HEK293 (cell line): ENCODE data around the gene LHX4.

Source experiments
- CTCF ChIA-PET: fragments of 350-600 bp; formaldehyde crosslinking; extraction: SDS; loops from one replicate; lab custom pipeline; 2021; ENCODE audit warnings: antibody characterized with exemption; lab: Yijun Ruan, JAX
- POLR2A ChIA-PET: fragments of 300-600 bp; formaldehyde crosslinking; extraction: SDS; loops from one replicate; lab custom pipeline; 2020; ENCODE audit warnings: antibody characterized with exemption, inconsistent platforms; lab: Yijun Ruan, JAX
- H3K27ac ChIP-seq: fragments of 200-500 bp; sonication (Bioruptor generic); 2 replicates; pipeline ENCODE4 v1.5.1; 2014; ENCODE audit warnings: low read depth, low read length, control low read depth, inconsistent platforms; ENCODE audit errors: extremely low read depth
- H3K36me3 ChIP-seq, 2 experiments: fragments of 200-500 bp in 1 of 2; sonication (Bioruptor generic) in 1 of 2; 1 replicate in 1 of 2; 2 replicates in 1 of 2; pipeline ENCODE4 v1.5.1; 2014 to 2017; ENCODE audit warnings: inconsistent platforms in 2 of 2, low read length in 2 of 2; ENCODE audit not compliant: control insufficient read depth in 2 of 2, insufficient read depth in 1 of 2
- H3K4me1 ChIP-seq: fragments of 200-500 bp; sonication (Bioruptor generic); 2 replicates; pipeline ENCODE4 v1.5.1; 2014; ENCODE audit warnings: mild to moderate bottlenecking, low read length, inconsistent platforms; ENCODE audit not compliant: control insufficient read depth, insufficient read depth
- H3K4me3 ChIP-seq: 2 replicates; pipeline ENCODE4 v1.5.1; 2011; ENCODE audit warnings: low read depth, mild to moderate bottlenecking, control low read depth, low read length, moderate library complexity
- H3K9me3 ChIP-seq: fragments of 200-500 bp; sonication (Bioruptor generic); 2 replicates; pipeline ENCODE4 v1.5.1; 2014; ENCODE audit warnings: low read depth, low read length, inconsistent platforms; ENCODE audit not compliant: control insufficient read depth, insufficient read depth
- GLI4 ChIP-seq: fragments of 450-650 bp; formaldehyde crosslinking; IDR thresholded peaks from 2 replicates; pipeline ENCODE4 v1.5.1; 2016; ENCODE audit warnings: missing biosample characterization, missing genetic modification characterization
- MYNN ChIP-seq: fragments of 450-650 bp; formaldehyde crosslinking; IDR thresholded peaks from 2 replicates; pipeline ENCODE4 v1.5.1; 2016; ENCODE audit warnings: missing biosample characterization, missing genetic modification characterization, borderline replicate concordance
- ZNF169 ChIP-seq: fragments of 450-650 bp; formaldehyde crosslinking; IDR thresholded peaks from 2 replicates; pipeline ENCODE4 v1.5.1; 2016; ENCODE audit warnings: missing biosample characterization, missing genetic modification characterization
- ZNF280C ChIP-seq: fragments of 450-650 bp; formaldehyde crosslinking; IDR thresholded peaks from 2 replicates; pipeline ENCODE4 v1.5.1; 2016; ENCODE audit warnings: missing biosample characterization, missing genetic modification characterization
- ZNF416 ChIP-seq: fragments of 450-650 bp; formaldehyde crosslinking; IDR thresholded peaks from 2 replicates; pipeline ENCODE4 v1.5.1; 2016; ENCODE audit warnings: missing biosample characterization, missing genetic modification characterization
- ZNF707 ChIP-seq: fragments of 450-650 bp; formaldehyde crosslinking; IDR thresholded peaks from 2 replicates; pipeline ENCODE4 v1.5.1; 2016; ENCODE audit warnings: missing biosample characterization, missing genetic modification characterization
- ZSCAN4 ChIP-seq: fragments of 450-650 bp; formaldehyde crosslinking; IDR thresholded peaks from 2 replicates; pipeline ENCODE4 v1.5.1; 2017; ENCODE audit warnings: missing biosample characterization, missing genetic modification characterization
- TF ChIP-seq, protein P1 (sequence below): fragments of 450-650 bp; formaldehyde crosslinking; IDR thresholded peaks from 2 replicates; pipeline ENCODE4 v1.5.1; 2016; ENCODE audit warnings: missing biosample characterization, missing genetic modification characterization, borderline replicate concordance
- TF ChIP-seq, protein P2 (sequence below): fragments of 450-650 bp; formaldehyde crosslinking; IDR thresholded peaks from 2 replicates; pipeline ENCODE4 v1.5.1; 2016; ENCODE audit warnings: missing biosample characterization, missing genetic modification characterization, low read depth

LHX4 gene

GRCh38 chr1:180229483-180230415, at the start of gene LHX4 (continued):
- TF ChIP-seq, protein P1, sequence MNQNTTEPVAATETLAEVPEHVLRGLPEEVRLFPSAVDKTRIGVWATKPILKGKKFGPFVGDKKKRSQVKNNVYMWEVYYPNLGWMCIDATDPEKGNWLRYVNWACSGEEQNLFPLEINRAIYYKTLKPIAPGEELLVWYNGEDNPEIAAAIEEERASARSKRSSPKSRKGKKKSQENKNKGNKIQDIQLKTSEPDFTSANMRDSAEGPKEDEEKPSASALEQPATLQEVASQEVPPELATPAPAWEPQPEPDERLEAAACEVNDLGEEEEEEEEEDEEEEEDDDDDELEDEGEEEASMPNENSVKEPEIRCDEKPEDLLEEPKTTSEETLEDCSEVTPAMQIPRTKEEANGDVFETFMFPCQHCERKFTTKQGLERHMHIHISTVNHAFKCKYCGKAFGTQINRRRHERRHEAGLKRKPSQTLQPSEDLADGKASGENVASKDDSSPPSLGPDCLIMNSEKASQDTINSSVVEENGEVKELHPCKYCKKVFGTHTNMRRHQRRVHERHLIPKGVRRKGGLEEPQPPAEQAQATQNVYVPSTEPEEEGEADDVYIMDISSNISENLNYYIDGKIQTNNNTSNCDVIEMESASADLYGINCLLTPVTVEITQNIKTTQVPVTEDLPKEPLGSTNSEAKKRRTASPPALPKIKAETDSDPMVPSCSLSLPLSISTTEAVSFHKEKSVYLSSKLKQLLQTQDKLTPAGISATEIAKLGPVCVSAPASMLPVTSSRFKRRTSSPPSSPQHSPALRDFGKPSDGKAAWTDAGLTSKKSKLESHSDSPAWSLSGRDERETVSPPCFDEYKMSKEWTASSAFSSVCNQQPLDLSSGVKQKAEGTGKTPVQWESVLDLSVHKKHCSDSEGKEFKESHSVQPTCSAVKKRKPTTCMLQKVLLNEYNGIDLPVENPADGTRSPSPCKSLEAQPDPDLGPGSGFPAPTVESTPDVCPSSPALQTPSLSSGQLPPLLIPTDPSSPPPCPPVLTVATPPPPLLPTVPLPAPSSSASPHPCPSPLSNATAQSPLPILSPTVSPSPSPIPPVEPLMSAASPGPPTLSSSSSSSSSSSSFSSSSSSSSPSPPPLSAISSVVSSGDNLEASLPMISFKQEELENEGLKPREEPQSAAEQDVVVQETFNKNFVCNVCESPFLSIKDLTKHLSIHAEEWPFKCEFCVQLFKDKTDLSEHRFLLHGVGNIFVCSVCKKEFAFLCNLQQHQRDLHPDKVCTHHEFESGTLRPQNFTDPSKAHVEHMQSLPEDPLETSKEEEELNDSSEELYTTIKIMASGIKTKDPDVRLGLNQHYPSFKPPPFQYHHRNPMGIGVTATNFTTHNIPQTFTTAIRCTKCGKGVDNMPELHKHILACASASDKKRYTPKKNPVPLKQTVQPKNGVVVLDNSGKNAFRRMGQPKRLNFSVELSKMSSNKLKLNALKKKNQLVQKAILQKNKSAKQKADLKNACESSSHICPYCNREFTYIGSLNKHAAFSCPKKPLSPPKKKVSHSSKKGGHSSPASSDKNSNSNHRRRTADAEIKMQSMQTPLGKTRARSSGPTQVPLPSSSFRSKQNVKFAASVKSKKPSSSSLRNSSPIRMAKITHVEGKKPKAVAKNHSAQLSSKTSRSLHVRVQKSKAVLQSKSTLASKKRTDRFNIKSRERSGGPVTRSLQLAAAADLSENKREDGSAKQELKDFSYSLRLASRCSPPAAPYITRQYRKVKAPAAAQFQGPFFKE (tag by site-specific recombination) = no peak
- TF ChIP-seq, all 188 proteins: peak for 49

DNA sequence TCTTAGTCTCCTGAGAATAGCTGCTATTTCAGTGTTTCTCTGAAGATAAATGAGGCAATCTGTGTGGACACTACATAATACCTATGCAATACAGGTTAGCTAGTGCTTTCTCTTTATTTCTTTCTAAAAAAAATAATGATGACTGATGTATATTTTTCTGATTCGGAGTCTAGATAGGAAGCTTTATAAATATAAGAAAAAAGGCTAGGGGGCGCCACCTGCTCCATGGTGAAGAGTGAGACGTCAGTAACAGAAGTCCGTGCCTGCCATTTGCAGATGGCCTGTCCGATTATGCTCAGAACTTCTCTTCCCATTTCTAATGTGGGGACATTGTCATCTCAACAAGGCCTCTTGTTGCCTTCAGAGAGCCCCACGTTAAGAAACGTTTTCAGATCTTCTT, 49.0 kb upstream of the LHX4 start:
- H3K9me3 ChIP-seq = no peaks in the 10 kb centered on the region
- peaks cover 0 to 29% of the 10 kb centered on the region in 2 experiments; a peak in 1 of 3 replicates for H3K36me3 ChIP-seq
- H3K4me3 ChIP-seq = no peak overlapping the region
- no peaks in the 10 kb centered on the region for H3K4me1 ChIP-seq
- POLR2A ChIA-PET = no interaction called here
- H3K27ac ChIP-seq = no peak overlapping the region
- CTCF ChIA-PET = interaction anchor here (0.5 to 8.5 kb wide), 41 partner anchors 9 to 477 kb away, joined by 3 to 93 read pairs (median 4); no protein-coding TSS in a partner anchor
- no peak for TF ChIP-seq ZNF416 (tag by site-specific recombination)

- ChIA-PET CTCF (interaction anchor here (1.1 to 8.5 kb wide), 9 partner anchors 8 to 478 kb away, joined by 3 to 93 read pairs (median 7); no protein-coding TSS in a partner anchor), POLR2A (no interaction called here)
- H3K4me3 ChIP-seq = no peak overlapping the region
- H3K36me3 ChIP-seq = peaks cover 0 to 32% of the 10 kb centered on the region in 2 experiments; a peak in 1 of 3 replicates
- no peaks in the 10 kb centered on the region for H3K9me3 ChIP-seq
- no peaks in the 10 kb centered on the region for H3K4me1 ChIP-seq
- no peak overlapping the region for H3K27ac ChIP-seq
- TF ChIP-seq, protein P2, sequence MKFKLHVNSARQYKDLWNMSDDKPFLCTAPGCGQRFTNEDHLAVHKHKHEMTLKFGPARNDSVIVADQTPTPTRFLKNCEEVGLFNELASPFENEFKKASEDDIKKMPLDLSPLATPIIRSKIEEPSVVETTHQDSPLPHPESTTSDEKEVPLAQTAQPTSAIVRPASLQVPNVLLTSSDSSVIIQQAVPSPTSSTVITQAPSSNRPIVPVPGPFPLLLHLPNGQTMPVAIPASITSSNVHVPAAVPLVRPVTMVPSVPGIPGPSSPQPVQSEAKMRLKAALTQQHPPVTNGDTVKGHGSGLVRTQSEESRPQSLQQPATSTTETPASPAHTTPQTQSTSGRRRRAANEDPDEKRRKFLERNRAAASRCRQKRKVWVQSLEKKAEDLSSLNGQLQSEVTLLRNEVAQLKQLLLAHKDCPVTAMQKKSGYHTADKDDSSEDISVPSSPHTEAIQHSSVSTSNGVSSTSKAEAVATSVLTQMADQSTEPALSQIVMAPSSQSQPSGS (tag by site-specific recombination) = no peak
- TF ChIP-seq ZNF169 (tag by site-specific recombination) (no peak), MYNN (no peak), ZNF280C (no peak), GLI4 (tag by site-specific recombination) (no peak), ZNF707 (no peak), ZSCAN4 (tag by site-specific recombination) (no peak)
- TF ChIP-seq, all 188 proteins: peak for 0
These were observed 47.9 kb upstream of the LHX4 start for GRCh38 chr1:180181996-180182642.
